Stimulated activated naive B cell treated with anti-CD40 and anti-IgM and Interleukin-4, amounts not matched to agents 10 μg/mL and 1 μg/mL and 100 μg/mL, for 72 hours (primary cell): ENCODE measurements around the gene MYO1H.
"Not testable (repeated sequence)": the region's sequence is repeated elsewhere in the genome, so short reads cannot be mapped to it uniquely, and the experiment has no call there.

ENCODE experiments used
- ATAC-seq, 2 donors: fragments of 150-1000 bp; cut with Tn5 transposase; replicated peaks; 2 replicates each; pipeline ENCODE4 v1.10.0; 2021; ENCODE audit warnings: moderate library complexity in 1 of 2
- DNase-seq: peaks from one replicate; pipeline ENCODE4 v3.0.0; 2021
- H3K27ac Mint-ChIP-seq: one replicate; pipeline ENCODE4 v1.8.0; 2022; ENCODE audit warnings: mild to moderate bottlenecking, mixed read lengths
- H3K27me3 Mint-ChIP-seq, 2 donors: one replicate each; pipeline ENCODE4 v1.8.0; 2022; ENCODE audit warnings: mixed read lengths in 2 of 2
- H3K36me3 Mint-ChIP-seq, 2 donors: one replicate each; pipeline ENCODE4 v1.8.0; 2022; ENCODE audit warnings: mixed read lengths in 2 of 2, mild to moderate bottlenecking in 1 of 2
- H3K4me1 Mint-ChIP-seq, 2 donors: one replicate each; pipeline ENCODE4 v1.8.0; 2022; ENCODE audit warnings: mixed read lengths in 2 of 2, mild to moderate bottlenecking in 1 of 2
- H3K4me3 Mint-ChIP-seq, 2 donors: one replicate each; pipeline ENCODE4 v1.8.0; 2022; ENCODE audit warnings: mild to moderate bottlenecking in 2 of 2, mixed read lengths in 2 of 2, moderate library complexity in 1 of 2
- H3K9me3 Mint-ChIP-seq, 2 donors: one replicate each; pipeline ENCODE4 v1.8.0; 2022; ENCODE audit warnings: mixed read lengths in 2 of 2, mild to moderate bottlenecking in 1 of 2

The MYO1H gene

GRCh38 chr12:109347589-109347988 lies at the start of gene MYO1H:
MYO1H (plus strand) TSS chr12:109347900; CDS start chr12:109347961, 61 bp downstream.
- DNase-seq (no peak), ATAC-seq (no peak)
- Mint-ChIP-seq H3K9me3 (peaks cover 0 to 3% of the 10 kb centered on the region in 2 donors), H3K36me3 (no peaks in the 10 kb centered on the region), H3K4me1 (no peaks in the 10 kb centered on the region), H3K27me3 (peaks cover 9 to 12% of the 10 kb centered on the region in 2 donors), H3K27ac (no peak within 1 kb of the TSS), H3K4me3 (no peak within 1 kb of the TSS)

GRCh38 chr12:109299849-109300248 lies 47.9 kb upstream of the MYO1H start:
- no peak for ATAC-seq
- peaks cover 28 to 40% of the 10 kb centered on the region in 2 donors for H3K27me3 Mint-ChIP-seq

GRCh38 chr12:109301643-109302168 lies 46.0 kb upstream of the MYO1H start:
- H3K36me3 Mint-ChIP-seq, result no peaks in the 10 kb centered on the region
- ATAC-seq (no peak), DNase-seq (no peak)
- peaks cover 30 to 39% of the 10 kb centered on the region in 2 donors for H3K27me3 Mint-ChIP-seq
- no peaks in the 10 kb centered on the region for H3K4me1 Mint-ChIP-seq
- H3K4me3 Mint-ChIP-seq, result no peak overlapping the region
- H3K27ac Mint-ChIP-seq, result no peak overlapping the region
- H3K9me3 Mint-ChIP-seq, result no peaks in the 10 kb centered on the region

More at GRCh38 chr12:109299849-109300248, 47.9 kb upstream of the MYO1H start:
- H3K9me3 Mint-ChIP-seq, result no peaks in the 10 kb centered on the region
- H3K36me3 Mint-ChIP-seq, result no peaks in the 10 kb centered on the region
- no peaks in the 10 kb centered on the region for H3K4me1 Mint-ChIP-seq
- DNase-seq, result no peak
- peak overlapping the region; percentile 11 for H3K27ac Mint-ChIP-seq
- H3K4me3 Mint-ChIP-seq, result no peak overlapping the region

GRCh38 chr12:109302358-109302757 lies 45.3 kb upstream of the MYO1H start:
- Mint-ChIP-seq H3K27ac (no peak overlapping the region), H3K4me1 (no peaks in the 10 kb centered on the region), H3K4me3 (no peak overlapping the region), H3K27me3 (peaks cover 35 to 46% of the 10 kb centered on the region in 2 donors), H3K36me3 (no peaks in the 10 kb centered on the region), H3K9me3 (no peaks in the 10 kb centered on the region)
- DNase-seq (no peak), ATAC-seq (peak in 1 of 2 donors; percentile 47)

GRCh38 chr12:109302770-109303169 lies 44.9 kb upstream of the MYO1H start:
- Mint-ChIP-seq H3K9me3 (no peaks in the 10 kb centered on the region), H3K4me1 (no peaks in the 10 kb centered on the region), H3K36me3 (no peaks in the 10 kb centered on the region), H3K27ac (no peak overlapping the region), H3K27me3 (peaks cover 39 to 50% of the 10 kb centered on the region in 2 donors), H3K4me3 (no peak overlapping the region)
- ATAC-seq (no peak), DNase-seq (no peak)

GRCh38 chr12:109304485-109304884 lies 43.2 kb upstream of the MYO1H start:
- no peak overlapping the region for H3K27ac Mint-ChIP-seq
- H3K27me3 Mint-ChIP-seq, result peaks cover 47 to 63% of the 10 kb centered on the region in 2 donors
- no peak for ATAC-seq
- no peak for DNase-seq
- peaks cover 2 to 9% of the 10 kb centered on the region in 2 donors for H3K4me1 Mint-ChIP-seq
- no peaks in the 10 kb centered on the region for H3K36me3 Mint-ChIP-seq
- no peak overlapping the region for H3K4me3 Mint-ChIP-seq
- no peaks in the 10 kb centered on the region for H3K9me3 Mint-ChIP-seq

GRCh38 chr12:109305547-109305946 lies 42.2 kb upstream of the MYO1H start:
- H3K9me3 Mint-ChIP-seq, result no peaks in the 10 kb centered on the region
- DNase-seq, result no peak
- H3K36me3 Mint-ChIP-seq, result no peaks in the 10 kb centered on the region
- no peak for ATAC-seq
- peaks cover 7 to 16% of the 10 kb centered on the region in 2 donors for H3K4me1 Mint-ChIP-seq
- peaks cover 52 to 71% of the 10 kb centered on the region in 2 donors for H3K27me3 Mint-ChIP-seq
- no peak overlapping the region for H3K4me3 Mint-ChIP-seq
- no peak overlapping the region for H3K27ac Mint-ChIP-seq

GRCh38 chr12:109307051-109307450 lies 40.6 kb upstream of the MYO1H start:
- DNase-seq (no peak), ATAC-seq (no peak)
- H3K27me3 Mint-ChIP-seq, result peaks cover 56 to 71% of the 10 kb centered on the region in 2 donors
- H3K36me3 Mint-ChIP-seq, result no peaks in the 10 kb centered on the region
- H3K27ac Mint-ChIP-seq, result no peak overlapping the region
- H3K9me3 Mint-ChIP-seq, result no peaks in the 10 kb centered on the region
- H3K4me3 Mint-ChIP-seq, result no peak overlapping the region
- H3K4me1 Mint-ChIP-seq, result peaks cover 10 to 18% of the 10 kb centered on the region in 2 donors

GRCh38 chr12:109308534-109309380 lies 38.9 kb upstream of the MYO1H start, which contains the start of gene FOXN4:
FOXN4 (minus strand) TSS chr12:109309284; CDS start chr12:109308321, 963 bp downstream.
- Mint-ChIP-seq H3K4me3 (peak within 1 kb of the TSS; percentile 88 to 92), H3K9me3 (no peaks in the 10 kb centered on the region), H3K36me3 (no peaks in the 10 kb centered on the region), H3K27ac (no peak within 1 kb of the TSS), H3K27me3 (peaks cover 55 to 70% of the 10 kb centered on the region in 2 donors), H3K4me1 (peaks cover 10 to 18% of the 10 kb centered on the region in 2 donors)
- no peak for ATAC-seq
- DNase-seq, result no peak

GRCh38 chr12:109309381-109310246 lies 38.1 kb upstream of the MYO1H start:
- H3K27ac Mint-ChIP-seq, result no peak overlapping the region
- no peaks in the 10 kb centered on the region for H3K36me3 Mint-ChIP-seq
- no peaks in the 10 kb centered on the region for H3K9me3 Mint-ChIP-seq
- ATAC-seq (peak; percentile 42 to 52), DNase-seq (no peak)
- H3K4me3 Mint-ChIP-seq, result peak overlapping the region; percentile 88 to 92
- H3K27me3 Mint-ChIP-seq, result peaks cover 60 to 75% of the 10 kb centered on the region in 2 donors
- H3K4me1 Mint-ChIP-seq, result peaks cover 10 to 18% of the 10 kb centered on the region in 2 donors

- peak overlapping the region; percentile 57 for H3K27ac Mint-ChIP-seq
- H3K4me1 Mint-ChIP-seq, result peaks cover 10 to 18% of the 10 kb centered on the region in 2 donors
- ATAC-seq, result peak; percentile 56 to 71
- H3K9me3 Mint-ChIP-seq, result no peaks in the 10 kb centered on the region
- H3K36me3 Mint-ChIP-seq, result no peaks in the 10 kb centered on the region
- peaks cover 62 to 80% of the 10 kb centered on the region in 2 donors for H3K27me3 Mint-ChIP-seq
- H3K4me3 Mint-ChIP-seq, result peak overlapping the region; percentile 80
- DNase-seq, result no peak
Observed at GRCh38 chr12:109310247-109311125, 37.2 kb upstream of the MYO1H start.

- not testable (repeated sequence) for H3K9me3 Mint-ChIP-seq, H3K36me3 Mint-ChIP-seq, H3K27ac Mint-ChIP-seq, ATAC-seq, H3K4me3 Mint-ChIP-seq, DNase-seq, H3K4me1 Mint-ChIP-seq
- H3K27me3 Mint-ChIP-seq, result peaks cover 23 to 31% of the 10 kb centered on the region in 2 donors
Observed at GRCh38 chr12:109321294-109321693, 26.4 kb upstream of the MYO1H start.

- no peaks in the 10 kb centered on the region for H3K4me1 Mint-ChIP-seq
Observed at GRCh38 chr12:109329003-109329402, 18.7 kb upstream of the MYO1H start.

More at GRCh38 chr12:109329003-109329402, 18.7 kb upstream of the MYO1H start:
- DNase-seq (no peak), ATAC-seq (no peak)
- Mint-ChIP-seq H3K27me3 (peaks cover 5 to 11% of the 10 kb centered on the region in 2 donors), H3K27ac (no peak overlapping the region), H3K36me3 (no peaks in the 10 kb centered on the region), H3K9me3 (no peaks in the 10 kb centered on the region), H3K4me3 (no peak overlapping the region)
